VCaP (cell line): ENCODE measurements around the gene ZMAT5.

Experiments used
- H3K27ac ChIP-seq: fragments of 450-650 bp; 2 replicates; pipeline ENCODE4 v1.5.1; 2017
- CTCF ChIP-seq: fragments of 450-650 bp; conservative IDR thresholded peaks from 2 replicates; pipeline ENCODE4 v1.5.1; 2017; ENCODE audit warnings: mild to moderate bottlenecking, moderate library complexity

ZMAT5 gene

GRCh38 chr22:29787371-29787980, 20.7 kb upstream of the ZMAT5 start:
- no peak overlapping the region for H3K27ac ChIP-seq
- no peak for TF ChIP-seq CTCF

GRCh38 chr22:29786031-29786430, 19.2 kb upstream of the ZMAT5 start:
- no peak overlapping the region for H3K27ac ChIP-seq
- TF ChIP-seq CTCF: no peak

- H3K27ac ChIP-seq: no peak overlapping the region
- no peak for TF ChIP-seq CTCF
Observed at GRCh38 chr22:29784451-29785361, 17.9 kb upstream of the ZMAT5 start.

GRCh38 chr22:29782061-29782845, 15.4 kb upstream of the ZMAT5 start:
- no peak overlapping the region for H3K27ac ChIP-seq
- no peak for TF ChIP-seq CTCF

- H3K27ac ChIP-seq: no peak overlapping the region
- TF ChIP-seq CTCF: no peak
Observed at GRCh38 chr22:29780748-29781676, 14.2 kb upstream of the ZMAT5 start.

- no peak overlapping the region for H3K27ac ChIP-seq
Observed at GRCh38 chr22:29780220-29780619, 13.4 kb upstream of the ZMAT5 start.

More at GRCh38 chr22:29780220-29780619, 13.4 kb upstream of the ZMAT5 start:
- TF ChIP-seq CTCF: no peak
